Measurements from ENCODE around the gene SEMA3A. TPM values are rescaled to one million over a fixed set of nuclear protein-coding genes. Genes with fewer than 3 reads are reported as not detected.

The SEMA3A gene
- total and polyA plus RNA-seq, 8 donors, result 0.05 to 0.79 (median 0.46) TPM

DNA sequence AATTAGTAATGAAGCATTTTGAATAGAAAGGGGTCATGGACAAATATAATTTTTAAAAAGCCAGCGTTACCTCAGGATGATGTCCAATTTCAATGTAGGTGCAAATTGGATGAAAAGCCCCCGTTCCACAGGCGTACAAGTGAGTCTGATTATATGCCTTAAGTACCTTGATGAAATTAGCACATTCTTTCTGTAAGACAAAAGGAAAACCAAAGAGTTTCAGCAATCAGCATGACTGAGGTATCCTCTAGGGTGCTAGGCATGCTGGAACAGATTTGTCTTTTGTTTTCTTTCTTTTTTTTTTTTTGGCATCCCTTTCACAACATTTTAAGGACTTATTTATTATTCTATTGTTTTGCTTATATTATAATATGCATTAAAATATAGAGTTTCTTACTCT is 84.2 kb downstream of the SEMA3A start:
- H3K4me1 ChIP-seq, result no peaks in the 10 kb centered on the region
- ATAC-seq, result no peak
- TF ChIP-seq, protein P1, sequence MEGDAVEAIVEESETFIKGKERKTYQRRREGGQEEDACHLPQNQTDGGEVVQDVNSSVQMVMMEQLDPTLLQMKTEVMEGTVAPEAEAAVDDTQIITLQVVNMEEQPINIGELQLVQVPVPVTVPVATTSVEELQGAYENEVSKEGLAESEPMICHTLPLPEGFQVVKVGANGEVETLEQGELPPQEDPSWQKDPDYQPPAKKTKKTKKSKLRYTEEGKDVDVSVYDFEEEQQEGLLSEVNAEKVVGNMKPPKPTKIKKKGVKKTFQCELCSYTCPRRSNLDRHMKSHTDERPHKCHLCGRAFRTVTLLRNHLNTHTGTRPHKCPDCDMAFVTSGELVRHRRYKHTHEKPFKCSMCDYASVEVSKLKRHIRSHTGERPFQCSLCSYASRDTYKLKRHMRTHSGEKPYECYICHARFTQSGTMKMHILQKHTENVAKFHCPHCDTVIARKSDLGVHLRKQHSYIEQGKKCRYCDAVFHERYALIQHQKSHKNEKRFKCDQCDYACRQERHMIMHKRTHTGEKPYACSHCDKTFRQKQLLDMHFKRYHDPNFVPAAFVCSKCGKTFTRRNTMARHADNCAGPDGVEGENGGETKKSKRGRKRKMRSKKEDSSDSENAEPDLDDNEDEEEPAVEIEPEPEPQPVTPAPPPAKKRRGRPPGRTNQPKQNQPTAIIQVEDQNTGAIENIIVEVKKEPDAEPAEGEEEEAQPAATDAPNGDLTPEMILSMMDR (IDR thresholded peaks at IDR 0.05), result no peak
- no peaks in the 10 kb centered on the region for H3K36me3 ChIP-seq
- intact Hi-C loops (cut with DNase I), result no loop called here
- DNase-seq, result no peak
- H3K4me3 ChIP-seq, result no peak overlapping the region
- no peak for FAIRE-seq
- WGBS, 2 donors, result 73 to 76% methylated on average over 3 of the region's 3 CpGs
- H3K27ac ChIP-seq, result no peak overlapping the region
- H3K9me3 ChIP-seq, result no peaks in the 10 kb centered on the region
- no peaks in the 10 kb centered on the region for H3K27me3 ChIP-seq

DNA sequence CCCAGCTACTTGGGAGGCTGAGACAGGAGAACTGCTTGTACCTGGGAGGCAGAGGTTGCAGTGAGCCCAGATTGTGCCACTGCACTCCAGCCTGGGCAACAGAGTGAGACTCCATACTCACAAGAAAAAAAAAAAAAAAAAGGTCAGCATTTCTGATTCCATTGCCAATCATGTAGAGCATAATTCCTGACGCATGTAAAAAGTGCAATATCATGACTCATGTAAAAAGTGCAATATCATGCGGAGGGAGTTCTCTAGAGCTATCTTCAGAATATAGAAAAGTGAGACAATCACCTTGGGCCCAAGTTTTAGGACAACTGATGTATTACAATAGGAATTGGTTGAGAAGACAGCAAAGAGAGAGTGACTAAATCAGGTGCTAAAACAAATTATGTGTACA is 85.8 kb downstream of the SEMA3A start:
- H3K4me1 ChIP-seq, result no peaks in the 10 kb centered on the region
- no peak for FAIRE-seq
- no peaks in the 10 kb centered on the region for H3K27me3 ChIP-seq
- DNase-seq, result no peak
- TF ChIP-seq, protein P1 (IDR thresholded peaks at IDR 0.05), result no peak
- intact Hi-C loops (cut with DNase I), result no loop called here
- 40 to 72% methylated on average over 2 of the region's 2 CpGs for WGBS, 2 donors
- no peaks in the 10 kb centered on the region for H3K36me3 ChIP-seq
- H3K9me3 ChIP-seq, result no peaks in the 10 kb centered on the region
- no peak overlapping the region for H3K27ac ChIP-seq
- H3K4me3 ChIP-seq, result no peak overlapping the region
- ATAC-seq, result no peak

DNA sequence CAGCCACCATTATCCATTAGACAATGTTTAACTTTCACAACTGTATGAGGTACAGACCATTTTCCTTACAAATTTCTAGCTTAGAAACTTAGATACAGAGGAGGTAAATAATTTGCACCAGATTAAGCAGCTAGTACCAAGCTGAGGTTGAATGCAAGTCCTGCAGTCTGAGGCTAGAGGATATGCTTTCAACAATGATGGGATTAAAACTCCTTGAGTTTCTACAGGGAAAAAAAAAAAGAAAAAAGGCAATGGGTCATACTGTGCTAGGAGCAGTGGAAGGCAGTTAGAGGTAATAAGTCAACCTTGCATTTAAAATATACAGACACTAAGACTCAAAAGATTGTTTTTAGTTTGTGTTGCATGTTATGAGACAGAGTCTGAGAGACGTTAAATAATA is 86.5 kb downstream of the SEMA3A start:
- 45 to 59% methylated on average over 1 of the region's 1 CpG for WGBS, 2 donors
- DNase-seq (no peak), ATAC-seq (no peak), FAIRE-seq (no peak)
- Histone ChIP-seq H3K4me3 (no peak overlapping the region), H3K4me1 (no peaks in the 10 kb centered on the region), H3K36me3 (no peaks in the 10 kb centered on the region), H3K27me3 (no peaks in the 10 kb centered on the region), H3K27ac (no peak overlapping the region), H3K9me3 (no peaks in the 10 kb centered on the region)
- intact Hi-C loops (cut with DNase I), result no loop called here
- TF ChIP-seq, protein P1 (IDR thresholded peaks at IDR 0.05), result no peak

DNA sequence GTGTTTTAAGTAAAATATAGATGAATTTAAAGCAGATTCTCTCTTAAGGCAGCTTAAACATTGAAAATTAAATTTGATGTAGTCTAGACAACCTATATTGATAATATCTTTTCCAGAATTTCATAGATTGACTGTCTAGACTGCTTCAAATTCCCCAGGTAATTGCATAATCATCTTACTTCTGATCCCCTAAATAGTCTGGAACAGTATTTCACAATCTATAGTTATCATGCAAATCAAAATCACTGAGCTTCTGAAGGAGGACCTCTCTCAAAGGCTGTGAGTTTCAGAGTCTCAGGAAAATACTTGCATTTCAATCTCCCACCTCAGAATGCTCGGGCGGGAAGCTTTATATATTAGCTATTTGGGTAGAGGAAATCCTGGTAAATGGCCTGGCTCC is 87.3 kb downstream of the SEMA3A start:
- FAIRE-seq, result no peak
- Histone ChIP-seq H3K4me1 (no peaks in the 10 kb centered on the region), H3K27ac (no peak overlapping the region), H3K9me3 (no peaks in the 10 kb centered on the region), H3K4me3 (no peak overlapping the region), H3K36me3 (no peaks in the 10 kb centered on the region), H3K27me3 (no peaks in the 10 kb centered on the region)
- TF ChIP-seq, protein P1 (IDR thresholded peaks at IDR 0.05), result no peak
- 82 to 85% methylated on average over 2 of the region's 2 CpGs for WGBS, 2 donors
- DNase-seq, result no peak
- intact Hi-C loops (cut with DNase I), result no loop called here
- no peak for ATAC-seq

DNA sequence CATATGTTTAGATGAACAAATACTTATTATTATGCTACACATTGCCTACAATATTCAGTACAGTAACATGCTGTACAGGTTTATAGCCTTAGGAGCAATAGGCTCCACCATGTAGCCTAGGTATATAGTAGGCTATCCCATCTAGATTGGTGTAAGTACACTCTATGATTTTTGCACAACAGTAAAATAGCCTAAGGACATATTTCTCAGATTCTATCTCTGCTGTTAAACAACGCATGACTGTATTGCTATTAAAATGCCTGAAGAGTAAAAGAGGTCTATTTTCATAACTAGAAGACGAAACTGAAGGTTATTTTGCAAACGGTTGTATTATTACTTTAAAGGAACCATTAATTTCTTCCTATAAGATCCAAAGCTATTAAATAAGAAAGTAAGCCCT is 88.3 kb downstream of the SEMA3A start:
- intact Hi-C loops (cut with DNase I), result no loop called here
- H3K4me1 ChIP-seq, result no peaks in the 10 kb centered on the region
- no peaks in the 10 kb centered on the region for H3K36me3 ChIP-seq
- FAIRE-seq (no peak), ATAC-seq (no peak), DNase-seq (no peak)
- H3K27ac ChIP-seq, result no peak overlapping the region
- TF ChIP-seq, protein P1 (IDR thresholded peaks at IDR 0.05), result no peak
- 75 to 90% methylated on average over 3 of the region's 3 CpGs for WGBS, 2 donors
- no peak overlapping the region for H3K4me3 ChIP-seq
- no peaks in the 10 kb centered on the region for H3K27me3 ChIP-seq
- no peaks in the 10 kb centered on the region for H3K9me3 ChIP-seq

All from pancreas (tissue), 10 donors.